Gastroesophageal sphincter (tissue), 4 donors: ENCODE measurements around the gene CDH5. TPM values are rescaled to one million over a fixed set of nuclear protein-coding genes. Genes with fewer than 3 reads are reported as not detected.

Experiments used
- ATAC-seq: fragments of 150-250 bp; one replicate; pipeline ENCODE4 v1.9.1; 2016; ENCODE audit warnings: mild to moderate bottlenecking, moderate library complexity
- H3K27ac ChIP-seq, 4 donors: fragments of 200-600 bp; sonication (generic) in 3 of 4; 1 replicate in 3 of 4; 2 replicates in 1 of 4; pipeline ENCODE4 v1.5.1; 2016 to 2019
- H3K27me3 ChIP-seq: fragments of 200-600 bp; sonication (generic); one replicate; pipeline ENCODE4 v1.5.1; 2019
- H3K36me3 ChIP-seq, 2 donors: fragments of 200-600 bp; sonication (generic); one replicate each; pipeline ENCODE4 v1.5.1; 2019; ENCODE audit warnings: control low read depth in 1 of 2
- H3K4me1 ChIP-seq, 3 donors: fragments of 200-600 bp; sonication (generic); 1 replicate in 2 of 3; 2 replicates in 1 of 3; pipeline ENCODE4 v1.5.1; 2016 to 2019; ENCODE audit warnings: control low read depth in 2 of 3
- H3K4me3 ChIP-seq, 2 donors: fragments of 200-600 bp; sonication (generic); one replicate each; pipeline ENCODE4 v1.5.1; 2019; ENCODE audit warnings: mild to moderate bottlenecking in 1 of 2, moderate library complexity in 1 of 2
- H3K9me3 ChIP-seq, 3 donors: fragments of 200-600 bp; sonication (generic); one replicate each; pipeline ENCODE4 v1.5.1; 2017 to 2019; ENCODE audit warnings: control low read depth in 2 of 3
- EP300 ChIP-seq: sonication (generic); formaldehyde crosslinking; IDR thresholded peaks from one replicate; pipeline ENCODE4 v1.6.1; 2017; ENCODE audit warnings: antibody characterized with exemption, mild to moderate bottlenecking
- POLR2A ChIP-seq, 2 donors: fragments of 450-650 bp; IDR thresholded peaks; one replicate each; pipeline ENCODE4 v1.6.1; 2017; ENCODE audit warnings: antibody characterized with exemption in 2 of 2, mild to moderate bottlenecking in 2 of 2, moderate library complexity in 1 of 2
- POLR2AphosphoS5 ChIP-seq: sonication (generic); formaldehyde crosslinking; IDR thresholded peaks from one replicate; pipeline ENCODE4 v1.6.1; 2017; ENCODE audit warnings: antibody characterized with exemption
- WGBS, 2 donors: methylation state at CpG; one replicate each; pipeline ENCODE4 v1.1.5; 2018; ENCODE audit warnings: low coverage in 1 of 2; 5-methylcytosine and 5-hydroxymethylcytosine counted together
- total RNA-seq, 4 donors: library from RNA; depleted of rRNA; stranded (reverse); fragments of >200 nt; gene quantifications; one replicate each; pipeline ENCODE4 v1.1.0, GENCODE V29; 2016
- TF ChIP-seq, protein P1 (sequence below), 4 experiments: fragments of 200-600 bp in 2 of 4; fragments of 450-650 bp in 2 of 4; sonication (generic) in 1 of 4; IDR thresholded peaks; one replicate each; pipeline ENCODE4 v1.5.1; 2017 to 2019; ENCODE audit warnings: antibody characterized with exemption in 4 of 4, mild to moderate bottlenecking in 2 of 4, moderate library complexity in 2 of 4

Gene CDH5
- total RNA-seq, 4 donors from 2014 or later, result 16.2 to 50.1 (median 38.5) TPM

DNA sequence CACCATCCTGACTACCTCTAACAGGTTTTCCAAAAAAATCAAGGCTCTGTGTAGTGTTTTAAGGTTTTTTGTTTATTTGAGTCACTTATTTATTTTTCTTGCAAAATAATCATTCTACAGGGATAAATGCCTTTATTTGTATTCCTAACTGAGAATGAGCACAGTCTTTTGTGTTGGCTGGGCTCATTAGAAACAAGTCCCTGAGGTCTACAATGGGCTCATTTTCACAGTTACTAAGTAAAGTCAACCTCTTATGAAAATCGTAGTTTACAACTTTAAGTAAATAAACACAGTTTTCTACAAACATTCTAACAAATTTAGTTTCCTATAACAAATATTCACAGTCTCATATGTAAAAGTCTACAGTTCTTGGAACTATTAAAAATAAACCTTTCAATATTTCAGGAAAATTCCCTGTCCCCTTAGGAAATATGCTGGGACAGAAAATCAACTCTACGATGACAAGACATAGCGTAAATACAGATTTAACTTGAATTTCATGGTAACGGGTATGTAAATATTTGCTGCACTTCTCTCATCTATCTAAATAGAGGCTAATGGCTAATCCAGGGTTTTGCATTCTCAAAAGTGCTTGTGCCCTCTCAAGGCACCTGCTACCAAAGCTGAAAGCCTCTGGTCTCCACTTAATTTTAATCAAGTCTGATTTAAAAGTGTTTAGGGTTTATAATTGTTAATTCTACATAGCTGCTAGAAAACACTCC, 31.5 kb upstream of the CDH5 start:
- H3K27me3 ChIP-seq, result peaks cover 13% of the 10 kb centered on the region
- no peaks in the 10 kb centered on the region for H3K4me1 ChIP-seq
- TF ChIP-seq POLR2A (IDR thresholded peaks at IDR 0.05) (no peak), EP300 (no peak), POLR2AphosphoS5 (no peak)
- TF ChIP-seq, protein P1, sequence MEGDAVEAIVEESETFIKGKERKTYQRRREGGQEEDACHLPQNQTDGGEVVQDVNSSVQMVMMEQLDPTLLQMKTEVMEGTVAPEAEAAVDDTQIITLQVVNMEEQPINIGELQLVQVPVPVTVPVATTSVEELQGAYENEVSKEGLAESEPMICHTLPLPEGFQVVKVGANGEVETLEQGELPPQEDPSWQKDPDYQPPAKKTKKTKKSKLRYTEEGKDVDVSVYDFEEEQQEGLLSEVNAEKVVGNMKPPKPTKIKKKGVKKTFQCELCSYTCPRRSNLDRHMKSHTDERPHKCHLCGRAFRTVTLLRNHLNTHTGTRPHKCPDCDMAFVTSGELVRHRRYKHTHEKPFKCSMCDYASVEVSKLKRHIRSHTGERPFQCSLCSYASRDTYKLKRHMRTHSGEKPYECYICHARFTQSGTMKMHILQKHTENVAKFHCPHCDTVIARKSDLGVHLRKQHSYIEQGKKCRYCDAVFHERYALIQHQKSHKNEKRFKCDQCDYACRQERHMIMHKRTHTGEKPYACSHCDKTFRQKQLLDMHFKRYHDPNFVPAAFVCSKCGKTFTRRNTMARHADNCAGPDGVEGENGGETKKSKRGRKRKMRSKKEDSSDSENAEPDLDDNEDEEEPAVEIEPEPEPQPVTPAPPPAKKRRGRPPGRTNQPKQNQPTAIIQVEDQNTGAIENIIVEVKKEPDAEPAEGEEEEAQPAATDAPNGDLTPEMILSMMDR (IDR thresholded peaks at IDR 0.05), result no peak
- H3K27ac ChIP-seq, result no peak overlapping the region
- peaks cover 0 to 11% (median 0%) of the 10 kb centered on the region in 3 donors for H3K9me3 ChIP-seq
- 75 to 76% methylated on average over 4 of the region's 4 CpGs for whole genome bisulfite sequencing, 2 donors
- no peak overlapping the region for H3K4me3 ChIP-seq
- no peaks in the 10 kb centered on the region for H3K36me3 ChIP-seq
- no peak for ATAC-seq

DNA sequence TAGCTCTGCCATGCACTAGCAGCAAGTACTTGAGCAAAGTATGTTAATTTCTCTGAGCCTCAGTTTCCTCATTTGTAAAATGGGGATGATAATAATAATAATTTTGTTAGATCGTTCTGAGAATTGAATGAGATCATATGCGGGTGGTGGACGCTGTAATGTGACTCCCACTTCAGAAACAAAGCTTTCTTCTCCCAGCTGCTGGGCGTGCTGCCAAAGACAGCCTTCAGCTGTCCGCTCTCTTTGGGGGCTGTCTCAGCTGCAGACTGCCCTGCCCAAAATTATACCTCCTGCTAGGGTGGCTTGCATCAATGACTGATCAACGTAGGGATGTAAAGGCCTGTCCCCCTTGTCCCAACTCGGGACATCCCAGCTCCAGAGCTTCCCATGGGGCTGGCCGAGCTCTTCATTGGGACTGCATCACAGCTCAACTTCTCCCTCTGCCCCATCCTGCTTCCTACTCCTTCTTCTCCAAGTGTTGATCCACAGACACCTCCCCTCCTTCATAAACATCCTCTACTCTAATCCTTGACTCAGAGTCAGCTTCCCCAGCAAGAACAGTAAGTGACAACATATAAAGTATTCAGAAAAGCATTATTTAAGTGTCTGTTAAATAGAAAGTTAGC, 30.7 kb upstream of the CDH5 start:
- Histone ChIP-seq H3K27me3 (peaks cover 13% of the 10 kb centered on the region), H3K4me1 (no peaks in the 10 kb centered on the region), H3K36me3 (no peaks in the 10 kb centered on the region), H3K9me3 (peaks cover 0 to 11% (median 0%) of the 10 kb centered on the region in 3 donors), H3K27ac (no peak overlapping the region), H3K4me3 (no peak overlapping the region)
- TF ChIP-seq EP300 (no peak), POLR2A (IDR thresholded peaks at IDR 0.05) (no peak), POLR2AphosphoS5 (no peak)
- TF ChIP-seq, protein P1 (IDR thresholded peaks at IDR 0.05), result no peak
- no peak for ATAC-seq
- WGBS, 2 donors, result 6 to 11% methylated on average over 4 to 8 of the region's 8 CpGs

DNA sequence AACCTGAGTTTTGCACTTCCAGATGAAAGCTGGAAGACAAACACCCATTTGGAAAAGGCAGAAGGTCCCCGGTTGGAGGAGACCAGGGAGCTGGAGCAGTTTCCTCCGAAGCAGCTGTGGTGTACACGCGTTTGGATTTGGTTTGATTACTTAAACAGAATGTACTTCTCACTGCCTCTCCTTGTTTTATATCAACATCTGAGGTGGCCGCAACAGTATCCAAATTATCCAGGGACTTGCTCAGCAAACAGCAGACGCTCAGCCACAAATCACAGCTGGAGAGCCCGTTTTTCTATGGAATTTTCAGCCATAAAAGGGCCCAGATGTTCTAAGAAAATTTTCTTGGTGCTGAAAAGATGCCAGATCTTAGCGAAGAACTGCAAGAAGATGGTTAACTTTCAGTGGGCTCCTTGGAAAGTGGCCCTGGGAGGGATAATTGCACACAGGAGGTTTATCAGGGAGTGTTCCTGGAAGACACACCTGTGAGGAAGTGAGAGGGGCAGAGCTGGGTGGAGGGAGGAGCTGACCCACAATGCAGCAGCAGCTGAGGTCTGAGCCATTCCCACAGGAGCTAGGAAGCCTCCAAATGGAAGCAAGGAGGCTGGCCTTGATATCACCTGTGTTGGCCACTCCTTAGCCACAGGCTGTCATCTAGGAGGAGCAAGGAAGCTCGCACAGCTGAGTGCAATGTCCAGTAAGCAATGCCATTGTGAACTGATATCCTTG, 28.9 kb upstream of the CDH5 start:
- H3K9me3 ChIP-seq, result peaks cover 0 to 11% (median 0%) of the 10 kb centered on the region in 3 donors
- peaks cover 15% of the 10 kb centered on the region for H3K27me3 ChIP-seq
- no peaks in the 10 kb centered on the region for H3K36me3 ChIP-seq
- H3K4me3 ChIP-seq, result no peak overlapping the region
- no peak for ATAC-seq
- H3K27ac ChIP-seq, result no peak overlapping the region
- 59 to 65% methylated on average over 5 to 7 of the region's 9 CpGs for WGBS, 2 donors
- TF ChIP-seq POLR2A (IDR thresholded peaks at IDR 0.05) (no peak), POLR2AphosphoS5 (no peak), EP300 (no peak)
- TF ChIP-seq, protein P1 (IDR thresholded peaks at IDR 0.05), result no peak
- no peaks in the 10 kb centered on the region for H3K4me1 ChIP-seq

DNA sequence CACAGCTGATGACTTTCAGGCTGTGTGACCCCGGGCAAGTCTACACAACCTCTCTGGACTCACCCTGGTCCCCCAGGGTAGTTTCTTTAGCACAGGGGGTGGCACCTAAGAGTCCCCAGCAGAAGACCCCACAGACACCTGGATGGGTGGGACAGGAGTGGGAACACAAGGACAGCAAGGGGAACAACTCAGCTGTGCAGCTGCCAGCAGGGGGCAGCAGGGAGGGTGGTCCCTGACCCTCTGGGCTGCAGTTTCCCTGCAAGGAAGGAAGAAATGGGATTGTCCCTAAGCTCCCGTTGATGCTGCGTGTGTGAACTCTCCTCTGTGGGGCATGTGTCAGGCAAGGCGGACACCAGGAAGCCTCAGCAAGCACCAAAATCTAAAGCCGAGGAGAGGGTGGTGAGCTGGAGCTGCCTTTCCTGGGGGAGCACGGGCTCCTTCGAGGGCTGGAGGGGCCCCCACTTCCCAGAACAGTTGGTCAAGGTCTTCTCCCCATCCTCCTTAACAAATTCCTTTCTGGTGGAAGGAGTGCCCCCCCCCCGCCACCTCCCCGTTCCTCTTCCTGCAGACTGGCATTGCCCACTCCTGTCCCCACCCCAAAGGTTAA, 24.1 kb upstream of the CDH5 start:
- H3K27me3 ChIP-seq, result peaks cover 13% of the 10 kb centered on the region
- ATAC-seq, result no peak
- WGBS, 2 donors, result 40% methylated on average over 1 of the region's 9 CpGs; no CpG with 5 or more reads in 1 of the 2 donors
- H3K36me3 ChIP-seq, result no peaks in the 10 kb centered on the region
- H3K4me3 ChIP-seq, result no peak overlapping the region
- no peaks in the 10 kb centered on the region for H3K9me3 ChIP-seq
- TF ChIP-seq POLR2AphosphoS5, result no peak
- TF ChIP-seq, protein P1 (IDR thresholded peaks at IDR 0.05), result peak in 1 of 4 experiments; percentile 42
- no peak overlapping the region for H3K27ac ChIP-seq
- no peaks in the 10 kb centered on the region for H3K4me1 ChIP-seq
